Measurements from ENCODE around the gene GTPBP4. TPM values are rescaled to one million over a fixed set of nuclear protein-coding genes. Genes with fewer than 3 reads are reported as not detected.

Gene GTPBP4
- total and polyA plus RNA-seq, 2 of the 8 experiments (the other 6 are each of a cell fraction or from before 2014, with no cell fraction given), result 16.9 to 98.1 TPM

- no peak for TF ChIP-seq CHD7 (IDR thresholded peaks at IDR 0.05; ENCODE audit: insufficient replicate concordance, low read length)
- no peak for TF ChIP-seq GTF2F1 (IDR thresholded peaks at IDR 0.05; ENCODE audit: borderline replicate concordance, low read depth, low read length)
- TF ChIP-seq MAX (IDR thresholded peaks at IDR 0.05), result no peak
- no peak for TF ChIP-seq GABPA (IDR thresholded peaks at IDR 0.05; ENCODE audit: borderline replicate concordance, insufficient read depth, low read length)
- no peak for TF ChIP-seq NANOG (IDR thresholded peaks at IDR 0.05; ENCODE audit: insufficient read depth, low read depth, low read length, poor library complexity, severe bottlenecking)
Measured at GRCh38 chr10:964321-964987, 23.8 kb upstream of the GTPBP4 start (continued).

Measured in H1 (cell line).